HG02885 (cell line): Measurements from ENCODE around the gene IFNL2.
"Not testable (repeated sequence)": the region's sequence is repeated elsewhere in the genome, so short reads cannot be mapped to it uniquely, and the experiment has no call there.

Source experiments
- ATAC-seq: cut with Tn5 transposase; IDR thresholded peaks from one replicate; pipeline ENCODE4 v1.9.1; 2021; ENCODE audit warnings: mild to moderate bottlenecking; ENCODE audit not compliant: unreplicated experiment, poor library complexity

IFNL2 gene

GRCh38 chr19:39251846-39252245 lies 16.4 kb upstream of the IFNL2 start:
- ATAC-seq, result no peak

GRCh38 chr19:39252458-39252857 lies 15.7 kb upstream of the IFNL2 start:
- no peak for ATAC-seq

GRCh38 chr19:39253374-39254149 lies 14.6 kb upstream of the IFNL2 start:
- ATAC-seq, result no peak

- no peak for ATAC-seq
Measured at GRCh38 chr19:39254531-39255345, 13.5 kb upstream of the IFNL2 start.

GRCh38 chr19:39257227-39257626 lies 11.0 kb upstream of the IFNL2 start:
- no peak for ATAC-seq

GRCh38 chr19:39261704-39262103 lies 6.5 kb upstream of the IFNL2 start:
- ATAC-seq, result no peak

- no peak for ATAC-seq
Measured at GRCh38 chr19:39262496-39262895, 5.7 kb upstream of the IFNL2 start.

GRCh38 chr19:39263912-39264305 lies 4.3 kb upstream of the IFNL2 start:
- no peak for ATAC-seq

- no peak for ATAC-seq
Measured at GRCh38 chr19:39264306-39265290, 3.6 kb upstream of the IFNL2 start.

GRCh38 chr19:39265321-39265916 lies 2.8 kb upstream of the IFNL2 start:
- no peak for ATAC-seq

- ATAC-seq, result not testable (repeated sequence)
Measured at GRCh38 chr19:39268531-39269223, 481 bp downstream of the IFNL2 start.

- ATAC-seq, result not testable (repeated sequence)
Measured at GRCh38 chr19:39269369-39269768, 1.2 kb downstream of the IFNL2 start.

- ATAC-seq, result no peak
Measured at GRCh38 chr19:39270036-39270871, 2.1 kb downstream of the IFNL2 start.

- ATAC-seq, result not testable (repeated sequence)
Measured at GRCh38 chr19:39273859-39274258, 5.7 kb downstream of the IFNL2 start.

- ATAC-seq, result no peak
Measured at GRCh38 chr19:39275578-39275977, 7.4 kb downstream of the IFNL2 start.

GRCh38 chr19:39276740-39277139 lies 8.5 kb downstream of the IFNL2 start:
- ATAC-seq, result no peak

GRCh38 chr19:39277598-39277997 lies 9.4 kb downstream of the IFNL2 start:
- ATAC-seq, result no peak

- no peak for ATAC-seq
Measured at GRCh38 chr19:39282021-39282420, 13.8 kb downstream of the IFNL2 start.

GRCh38 chr19:39284032-39284431 lies 15.8 kb downstream of the IFNL2 start:
- ATAC-seq, result no peak
